Measurements from ENCODE around the gene WNT7B.

WNT7B gene

GRCh38 chr22:45923212-45923611 is 53.8 kb downstream of the WNT7B start:
- Histone ChIP-seq H3K4me3 (ENCODE audit: low read depth in 1 of 5, low read length in 5 of 5) (no peak overlapping the region), H3K27me3 (ENCODE audit: control insufficient read depth in 5 of 5, insufficient read depth in 4 of 5, low read length in 5 of 5) (peaks cover 17 to 31% (median 26%) of the 10 kb centered on the region in 5 donors), H3K36me3 (ENCODE audit: control insufficient read depth in 5 of 5, insufficient read depth in 5 of 5, low read length in 5 of 5) (no peaks in the 10 kb centered on the region), H3K9me3 (ENCODE audit: control insufficient read depth in 5 of 5, low read length in 5 of 5) (no peaks in the 10 kb centered on the region), H3K27ac (ENCODE audit: low read depth, low read length) (no peak overlapping the region), H3K4me1 (ENCODE audit: control insufficient read depth in 5 of 5, insufficient read depth in 5 of 5, low read length in 5 of 5) (no peaks in the 10 kb centered on the region), H3K9ac (ENCODE audit: low read length in 5 of 5) (no peak overlapping the region)

- H3K36me3 ChIP-seq (ENCODE audit: control insufficient read depth in 5 of 5, insufficient read depth in 5 of 5, low read length in 5 of 5): no peaks in the 10 kb centered on the region
- H3K4me3 ChIP-seq (ENCODE audit: low read depth in 1 of 5, low read length in 5 of 5): no peak overlapping the region
- H3K9ac ChIP-seq (ENCODE audit: low read length in 5 of 5): no peak overlapping the region
- H3K9me3 ChIP-seq (ENCODE audit: control insufficient read depth in 5 of 5, low read length in 5 of 5): no peaks in the 10 kb centered on the region
- no peak overlapping the region for H3K27ac ChIP-seq (ENCODE audit: low read depth, low read length)
- H3K4me1 ChIP-seq (ENCODE audit: control insufficient read depth in 5 of 5, insufficient read depth in 5 of 5, low read length in 5 of 5): no peaks in the 10 kb centered on the region
- peaks cover 22 to 36% (median 31%) of the 10 kb centered on the region in 5 donors for H3K27me3 ChIP-seq (ENCODE audit: control insufficient read depth in 5 of 5, insufficient read depth in 4 of 5, low read length in 5 of 5)
These were observed 54.3 kb downstream of the WNT7B start for GRCh38 chr22:45922661-45923060.

GRCh38 chr22:45922256-45922655 is 54.7 kb downstream of the WNT7B start:
- H3K27me3 ChIP-seq (ENCODE audit: control insufficient read depth in 5 of 5, insufficient read depth in 4 of 5, low read length in 5 of 5): peaks cover 26 to 38% (median 32%) of the 10 kb centered on the region in 5 donors
- H3K9ac ChIP-seq (ENCODE audit: low read length in 5 of 5): no peak overlapping the region
- H3K4me3 ChIP-seq (ENCODE audit: low read depth in 1 of 5, low read length in 5 of 5): no peak overlapping the region
- H3K27ac ChIP-seq (ENCODE audit: low read depth, low read length): no peak overlapping the region
- no peaks in the 10 kb centered on the region for H3K36me3 ChIP-seq (ENCODE audit: control insufficient read depth in 5 of 5, insufficient read depth in 5 of 5, low read length in 5 of 5)
- no peaks in the 10 kb centered on the region for H3K9me3 ChIP-seq (ENCODE audit: control insufficient read depth in 5 of 5, low read length in 5 of 5)
- no peaks in the 10 kb centered on the region for H3K4me1 ChIP-seq (ENCODE audit: control insufficient read depth in 5 of 5, insufficient read depth in 5 of 5, low read length in 5 of 5)

GRCh38 chr22:45919504-45920286 is 57.3 kb downstream of the WNT7B start:
- no peak overlapping the region for H3K9ac ChIP-seq (ENCODE audit: low read length in 5 of 5)
- H3K9me3 ChIP-seq (ENCODE audit: control insufficient read depth in 5 of 5, low read length in 5 of 5): peaks cover 0 to 3% (median under 1%) of the 10 kb centered on the region in 5 donors
- H3K27me3 ChIP-seq (ENCODE audit: control insufficient read depth in 5 of 5, insufficient read depth in 4 of 5, low read length in 5 of 5): peaks cover 35 to 48% (median 41%) of the 10 kb centered on the region in 5 donors
- no peak overlapping the region for H3K27ac ChIP-seq (ENCODE audit: low read depth, low read length)
- H3K4me3 ChIP-seq (ENCODE audit: low read depth in 1 of 5, low read length in 5 of 5): no peak overlapping the region
- H3K4me1 ChIP-seq (ENCODE audit: control insufficient read depth in 5 of 5, insufficient read depth in 5 of 5, low read length in 5 of 5): no peaks in the 10 kb centered on the region
- H3K36me3 ChIP-seq (ENCODE audit: control insufficient read depth in 5 of 5, insufficient read depth in 5 of 5, low read length in 5 of 5): no peaks in the 10 kb centered on the region

GRCh38 chr22:45918459-45919370 is 58.2 kb downstream of the WNT7B start:
- H3K27ac ChIP-seq (ENCODE audit: low read depth, low read length): no peak overlapping the region

GRCh38 chr22:45917700-45918458 is 59.1 kb downstream of the WNT7B start:
- H3K9me3 ChIP-seq (ENCODE audit: control insufficient read depth in 5 of 5, low read length in 5 of 5): peaks cover 0 to 15% (median 11%) of the 10 kb centered on the region in 5 donors
- H3K4me1 ChIP-seq (ENCODE audit: control insufficient read depth in 5 of 5, insufficient read depth in 5 of 5, low read length in 5 of 5): no peaks in the 10 kb centered on the region
- H3K27ac ChIP-seq (ENCODE audit: low read depth, low read length): no peak overlapping the region
- no peak overlapping the region for H3K4me3 ChIP-seq (ENCODE audit: low read depth in 1 of 5, low read length in 5 of 5)
- no peaks in the 10 kb centered on the region for H3K36me3 ChIP-seq (ENCODE audit: control insufficient read depth in 5 of 5, insufficient read depth in 5 of 5, low read length in 5 of 5)
- H3K9ac ChIP-seq (ENCODE audit: low read length in 5 of 5): no peak overlapping the region
- H3K27me3 ChIP-seq (ENCODE audit: control insufficient read depth in 5 of 5, insufficient read depth in 4 of 5, low read length in 5 of 5): peaks cover 35 to 49% (median 37%) of the 10 kb centered on the region in 5 donors

More at GRCh38 chr22:45918459-45919370, 58.2 kb downstream of the WNT7B start:
- Histone ChIP-seq H3K4me3 (ENCODE audit: low read depth in 1 of 5, low read length in 5 of 5) (no peak overlapping the region), H3K36me3 (ENCODE audit: control insufficient read depth in 5 of 5, insufficient read depth in 5 of 5, low read length in 5 of 5) (no peaks in the 10 kb centered on the region), H3K9me3 (ENCODE audit: control insufficient read depth in 5 of 5, low read length in 5 of 5) (peaks cover 0 to 13% (median 11%) of the 10 kb centered on the region in 5 donors), H3K9ac (ENCODE audit: low read length in 5 of 5) (no peak overlapping the region), H3K27me3 (ENCODE audit: control insufficient read depth in 5 of 5, insufficient read depth in 4 of 5, low read length in 5 of 5) (peaks cover 35 to 48% (median 38%) of the 10 kb centered on the region in 5 donors), H3K4me1 (ENCODE audit: control insufficient read depth in 5 of 5, insufficient read depth in 5 of 5, low read length in 5 of 5) (no peaks in the 10 kb centered on the region)

GRCh38 chr22:45917146-45917545 is 59.8 kb downstream of the WNT7B start:
- no peak overlapping the region for H3K4me3 ChIP-seq (ENCODE audit: low read depth in 1 of 5, low read length in 5 of 5)
- H3K36me3 ChIP-seq (ENCODE audit: control insufficient read depth in 5 of 5, insufficient read depth in 5 of 5, low read length in 5 of 5): no peaks in the 10 kb centered on the region

GRCh38 chr22:45916515-45916914 is 60.4 kb downstream of the WNT7B start:
- Histone ChIP-seq H3K4me3 (ENCODE audit: low read depth in 1 of 5, low read length in 5 of 5) (no peak overlapping the region), H3K36me3 (ENCODE audit: control insufficient read depth in 5 of 5, insufficient read depth in 5 of 5, low read length in 5 of 5) (no peaks in the 10 kb centered on the region), H3K4me1 (ENCODE audit: control insufficient read depth in 5 of 5, insufficient read depth in 5 of 5, low read length in 5 of 5) (peaks cover 0 to 8% (median 7%) of the 10 kb centered on the region in 5 donors), H3K9me3 (ENCODE audit: control insufficient read depth in 5 of 5, low read length in 5 of 5) (peaks cover 0 to 15% (median 11%) of the 10 kb centered on the region in 5 donors), H3K27ac (ENCODE audit: low read depth, low read length) (no peak overlapping the region), H3K27me3 (ENCODE audit: control insufficient read depth in 5 of 5, insufficient read depth in 4 of 5, low read length in 5 of 5) (peaks cover 32 to 43% (median 38%) of the 10 kb centered on the region in 5 donors), H3K9ac (ENCODE audit: low read length in 5 of 5) (no peak overlapping the region)

More at GRCh38 chr22:45917146-45917545, 59.8 kb downstream of the WNT7B start:
- Histone ChIP-seq H3K27ac (ENCODE audit: low read depth, low read length) (no peak overlapping the region), H3K4me1 (ENCODE audit: control insufficient read depth in 5 of 5, insufficient read depth in 5 of 5, low read length in 5 of 5) (peaks cover 0 to 1% (median under 1%) of the 10 kb centered on the region in 5 donors), H3K9ac (ENCODE audit: low read length in 5 of 5) (no peak overlapping the region), H3K27me3 (ENCODE audit: control insufficient read depth in 5 of 5, insufficient read depth in 4 of 5, low read length in 5 of 5) (peaks cover 33 to 43% (median 35%) of the 10 kb centered on the region in 5 donors), H3K9me3 (ENCODE audit: control insufficient read depth in 5 of 5, low read length in 5 of 5) (peaks cover 0 to 15% (median 11%) of the 10 kb centered on the region in 5 donors)

- H3K4me3 ChIP-seq (ENCODE audit: low read depth in 1 of 5, low read length in 5 of 5): no peak overlapping the region
- H3K9ac ChIP-seq (ENCODE audit: low read length in 5 of 5): no peak overlapping the region
- peaks cover 0 to 15% (median 11%) of the 10 kb centered on the region in 5 donors for H3K9me3 ChIP-seq (ENCODE audit: control insufficient read depth in 5 of 5, low read length in 5 of 5)
- H3K36me3 ChIP-seq (ENCODE audit: control insufficient read depth in 5 of 5, insufficient read depth in 5 of 5, low read length in 5 of 5): no peaks in the 10 kb centered on the region
- H3K4me1 ChIP-seq (ENCODE audit: control insufficient read depth in 5 of 5, insufficient read depth in 5 of 5, low read length in 5 of 5): peaks cover 0 to 10% (median 9%) of the 10 kb centered on the region in 5 donors
- no peak overlapping the region for H3K27ac ChIP-seq (ENCODE audit: low read depth, low read length)
- H3K27me3 ChIP-seq (ENCODE audit: control insufficient read depth in 5 of 5, insufficient read depth in 4 of 5, low read length in 5 of 5): peaks cover 32 to 39% (median 36%) of the 10 kb centered on the region in 5 donors
These were observed 61.1 kb downstream of the WNT7B start for GRCh38 chr22:45915841-45916240.
